Measurements from ENCODE around the gene CMKLR1.

CMKLR1 gene

GRCh38 chr12:108361606-108362005 is 22.5 kb upstream of the CMKLR1 start:
- DNase-seq (ENCODE audit: low read depth in 2 of 2), result no peak

GRCh38 chr12:108360487-108360886 is 21.4 kb upstream of the CMKLR1 start:
- no peak for DNase-seq (ENCODE audit: low read depth in 2 of 2)

- DNase-seq (ENCODE audit: low read depth in 2 of 2), result no peak
These were observed 20.9 kb upstream of the CMKLR1 start for GRCh38 chr12:108360057-108360456.

DNA sequence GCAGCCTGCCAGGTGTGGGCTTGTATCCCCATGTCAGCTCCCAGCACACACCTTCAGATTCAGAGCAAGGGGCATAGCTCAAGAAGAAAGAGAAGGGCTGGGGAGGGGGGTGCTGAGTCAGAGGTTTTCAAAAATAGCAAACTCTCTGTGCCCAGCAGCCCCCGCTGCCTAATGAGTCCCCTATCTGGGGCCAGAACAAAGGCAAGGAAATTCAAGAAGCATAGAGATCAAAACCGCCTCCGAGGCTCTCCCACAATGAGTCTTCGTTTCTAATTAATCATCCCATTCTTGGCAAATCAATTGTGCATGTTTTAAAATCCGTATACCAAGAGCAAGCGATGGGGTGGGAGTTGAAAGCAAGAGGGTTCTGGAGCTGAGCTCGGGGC is 19.5 kb upstream of the CMKLR1 start:
- no peak for DNase-seq (ENCODE audit: low read depth in 2 of 2)

- no peak for DNase-seq (ENCODE audit: low read depth in 2 of 2)
These were observed 18.9 kb upstream of the CMKLR1 start for GRCh38 chr12:108357834-108358579.

DNA sequence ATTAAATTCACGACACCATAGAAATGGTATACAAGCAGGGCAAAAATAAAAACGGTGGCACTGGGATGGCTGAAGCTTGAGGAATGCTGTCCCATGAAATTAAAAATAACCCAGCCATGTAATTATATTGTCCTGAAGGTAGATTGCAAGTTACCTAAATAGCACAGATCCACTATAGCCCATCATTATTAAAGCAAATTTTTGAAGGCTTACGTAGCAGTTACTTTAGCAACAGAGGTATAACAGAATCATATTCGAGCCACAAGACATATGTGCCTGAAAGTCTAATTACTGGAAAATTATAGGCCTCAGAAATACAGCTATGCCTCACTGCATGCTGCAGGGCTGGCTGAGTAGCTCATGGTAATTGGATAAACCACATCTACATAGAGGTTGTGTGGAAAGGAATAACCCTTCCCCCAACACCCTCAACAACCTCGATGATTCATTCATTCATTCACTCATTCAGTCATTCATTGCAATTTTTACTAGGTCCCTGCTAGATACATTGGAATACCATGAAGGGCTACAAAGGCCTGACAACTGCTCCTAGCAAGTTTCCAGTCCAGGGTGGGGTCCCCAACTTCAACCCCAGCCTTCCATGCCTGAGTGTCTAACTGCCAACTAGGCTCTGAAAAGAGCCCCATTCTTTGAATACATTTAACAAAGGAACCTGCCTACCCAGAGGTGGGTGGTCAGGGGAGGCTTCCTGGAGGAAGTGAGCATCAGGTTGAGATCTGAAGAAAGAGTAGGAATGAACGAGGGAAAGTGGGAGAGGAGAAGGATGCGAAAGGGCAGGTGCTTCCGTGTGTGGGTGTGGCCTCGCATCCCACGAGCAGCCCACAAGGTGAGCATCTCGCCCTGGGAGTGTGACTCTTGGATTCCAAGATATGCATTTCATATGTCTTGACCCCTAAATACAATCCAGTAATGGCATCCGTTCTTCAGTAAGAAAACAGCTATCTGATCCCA is 18.0 kb upstream of the CMKLR1 start:
- no peak for DNase-seq (ENCODE audit: low read depth in 2 of 2)

GRCh38 chr12:108355069-108355468 is 16.0 kb upstream of the CMKLR1 start:
- no peak for DNase-seq (ENCODE audit: low read depth in 2 of 2)

GRCh38 chr12:108352591-108352990 is 13.5 kb upstream of the CMKLR1 start:
- DNase-seq (ENCODE audit: low read depth in 2 of 2), result no peak

- DNase-seq (ENCODE audit: low read depth in 2 of 2), result no peak
These were observed 11.4 kb upstream of the CMKLR1 start for GRCh38 chr12:108350511-108350910.

- DNase-seq (ENCODE audit: low read depth in 2 of 2), result no peak
These were observed 10.2 kb upstream of the CMKLR1 start for GRCh38 chr12:108349278-108349688.

DNA sequence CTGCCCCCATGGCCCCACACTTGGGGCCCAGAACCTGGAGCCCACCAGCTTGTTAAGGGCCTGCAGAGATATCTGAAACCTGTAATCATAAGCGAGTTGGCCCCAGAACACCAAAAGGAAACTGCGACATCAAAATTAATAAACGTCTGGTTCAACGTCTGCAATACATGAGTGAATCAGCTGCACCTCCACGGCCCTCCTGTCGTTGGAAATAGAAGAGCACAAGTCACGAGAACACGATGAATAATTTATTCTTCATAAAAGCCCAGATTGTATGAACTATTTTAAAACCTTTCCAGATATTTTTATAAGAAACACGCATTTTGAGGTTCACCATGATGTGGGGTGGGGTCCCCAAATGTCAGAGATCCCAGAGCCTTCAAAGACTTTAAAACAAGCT is 9.7 kb upstream of the CMKLR1 start:
- DNase-seq (ENCODE audit: low read depth in 2 of 2), result no peak

DNA sequence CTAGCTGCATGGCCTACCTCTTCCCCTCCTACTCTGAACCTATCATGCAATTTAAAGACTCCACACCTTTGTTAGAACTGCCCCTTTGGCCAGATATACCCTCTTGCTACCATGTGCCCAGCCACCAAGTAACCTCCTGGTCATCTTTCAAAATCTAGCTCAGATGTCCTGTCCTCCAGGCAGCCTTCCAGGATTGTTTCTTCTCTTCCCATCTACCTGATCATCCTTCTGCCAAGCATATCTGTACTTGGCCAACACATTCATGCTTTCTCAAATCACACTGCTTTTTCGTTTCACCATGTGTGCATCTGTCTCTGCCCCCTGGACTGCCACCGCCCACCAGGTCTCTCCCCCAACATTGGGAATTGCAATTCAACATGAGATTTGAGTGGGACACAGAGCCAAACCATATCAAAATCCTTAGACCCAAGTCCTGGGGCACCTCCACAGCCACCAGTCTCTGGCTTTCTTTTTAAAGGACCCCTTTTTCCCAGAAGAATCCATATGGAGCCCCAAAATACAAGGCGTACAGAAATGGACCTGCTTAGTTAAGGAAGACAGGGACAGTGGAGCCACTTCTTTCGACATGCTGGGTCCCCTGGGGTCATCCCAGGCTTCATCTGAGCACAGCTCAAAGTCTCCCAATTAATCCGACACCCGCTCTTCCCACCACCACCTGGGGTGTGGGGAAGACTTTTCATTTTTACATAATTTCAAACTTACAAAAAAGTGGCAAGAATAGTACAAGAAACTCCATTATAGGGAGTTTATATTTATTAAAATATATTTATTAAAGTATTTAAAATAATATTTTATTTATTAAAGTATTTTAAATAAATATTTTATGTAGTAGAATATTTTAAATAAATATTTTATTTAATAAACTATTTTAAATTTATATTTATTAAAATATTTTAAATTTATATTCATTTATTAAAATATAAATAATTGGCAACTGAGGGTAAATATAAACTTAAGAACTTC is 7.9 kb upstream of the CMKLR1 start:
- no peak for DNase-seq (ENCODE audit: low read depth in 2 of 2)

GRCh38 chr12:108345716-108346633 is 6.9 kb upstream of the CMKLR1 start:
- no peak for DNase-seq (ENCODE audit: low read depth in 2 of 2)

GRCh38 chr12:108342985-108343384 is 3.9 kb upstream of the CMKLR1 start:
- DNase-seq (ENCODE audit: low read depth in 2 of 2), result no peak

- DNase-seq (ENCODE audit: low read depth in 2 of 2), result no peak
These were observed 3.0 kb upstream of the CMKLR1 start for GRCh38 chr12:108341854-108342847.

DNA sequence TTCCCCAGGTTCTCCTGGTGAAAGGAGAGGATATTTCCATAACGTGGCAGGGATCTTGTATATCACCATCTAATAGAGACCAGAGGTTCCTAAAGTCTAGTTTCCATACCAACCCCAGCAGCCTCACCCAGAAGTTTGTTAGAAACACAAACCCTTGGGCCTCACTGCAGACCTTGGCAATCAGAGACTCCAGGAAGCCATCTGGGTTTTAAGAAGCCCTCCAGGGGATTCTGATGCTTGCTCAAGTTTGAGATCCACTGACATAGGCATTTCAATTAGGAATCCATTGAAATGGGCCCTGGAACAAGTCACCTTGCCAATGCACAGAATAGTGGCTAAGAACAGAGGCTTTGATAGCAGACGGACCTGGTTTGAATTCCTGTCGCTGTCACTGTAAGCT is 2.2 kb upstream of the CMKLR1 start:
- DNase-seq (ENCODE audit: low read depth in 2 of 2), result no peak

DNA sequence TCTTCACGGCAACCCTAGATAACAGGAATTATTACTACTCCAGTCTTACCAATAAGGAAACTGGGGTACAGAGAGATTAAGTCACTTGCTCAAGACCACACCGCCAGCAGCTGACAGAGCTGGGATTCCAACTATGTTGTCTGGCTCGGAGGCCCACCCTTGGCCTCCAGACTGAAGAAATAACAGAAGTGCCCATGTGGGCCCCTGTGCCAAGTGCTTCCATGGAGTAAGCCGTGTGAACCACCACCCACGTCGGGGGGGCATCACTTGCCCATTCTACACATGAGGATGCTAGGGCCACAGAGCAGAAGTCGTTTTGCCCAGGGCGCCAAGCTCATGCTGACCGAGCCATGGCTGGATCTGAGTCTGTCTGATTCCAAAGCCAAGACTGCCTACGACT is 926 bp upstream of the CMKLR1 start:
- DNase-seq (ENCODE audit: low read depth in 2 of 2), result no peak

DNA sequence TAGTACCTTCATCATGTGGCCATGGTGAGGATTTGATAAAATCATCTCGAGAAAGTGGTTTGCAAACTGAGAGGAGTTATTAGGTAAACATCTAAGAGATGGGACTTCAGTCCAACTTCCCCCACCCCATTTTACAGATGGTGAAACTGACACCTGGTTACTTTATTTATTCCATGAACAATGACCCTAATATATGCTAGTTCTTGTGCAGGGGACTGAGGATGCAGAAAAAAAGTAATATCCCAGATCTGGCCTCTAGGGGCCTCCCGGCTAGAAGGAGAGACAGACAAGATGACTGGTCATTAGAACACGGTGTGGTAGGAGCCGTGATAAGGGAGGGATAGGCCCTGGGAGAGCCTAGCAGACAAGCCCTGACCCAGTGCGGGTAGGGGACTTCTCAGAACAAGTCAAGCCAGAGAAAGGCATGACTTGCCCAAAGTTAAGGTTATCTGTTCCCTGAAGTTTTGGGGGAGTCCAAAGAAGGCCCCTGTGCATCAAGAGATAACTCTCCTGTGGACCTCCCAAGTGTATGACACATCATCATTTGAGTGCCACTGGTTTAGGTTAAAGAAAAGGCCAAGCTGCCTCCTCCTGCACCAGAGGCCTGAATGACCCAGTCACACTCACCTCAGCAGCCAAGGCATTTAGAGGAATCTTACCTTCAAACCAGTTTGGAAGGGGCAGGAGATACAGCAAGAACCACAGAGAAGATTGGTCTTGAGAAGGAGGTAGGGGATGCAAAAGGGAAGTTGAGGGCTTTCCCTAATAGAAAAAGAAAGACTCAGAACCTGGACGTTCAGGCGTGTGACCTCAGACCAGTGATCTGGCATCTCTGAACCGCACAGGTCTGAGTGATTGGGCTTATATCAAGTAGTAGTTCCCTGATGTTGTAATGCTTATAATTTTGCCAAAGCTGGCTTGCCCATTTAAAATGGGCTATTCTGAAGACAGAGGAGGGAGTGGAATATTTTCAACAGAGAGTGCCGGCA is 1.6 kb downstream of the CMKLR1 start:
- no peak for DNase-seq (ENCODE audit: low read depth in 2 of 2)
